Hematopoietic multipotent progenitor cell treated with erythropoietin and hydrocortisone succinate and interleukin-3 and kit ligand, for 17 days (in vitro differentiated cells): Measurements from ENCODE around the gene CD28.
"Not testable (repeated sequence)": the region's sequence is repeated elsewhere in the genome, so short reads cannot be mapped to it uniquely, and the experiment has no call there.

ENCODE experiments used
- DNase-seq: peaks from one replicate; pipeline ENCODE4 v3.0.0-alpha.2; 2015; ENCODE audit warnings: low spot score

The CD28 gene

GRCh38 chr2:203687165-203687564 lies 19.3 kb upstream of the CD28 start:
- no peak for DNase-seq

GRCh38 chr2:203688798-203689197 lies 17.6 kb upstream of the CD28 start:
- DNase-seq, result no peak

DNA sequence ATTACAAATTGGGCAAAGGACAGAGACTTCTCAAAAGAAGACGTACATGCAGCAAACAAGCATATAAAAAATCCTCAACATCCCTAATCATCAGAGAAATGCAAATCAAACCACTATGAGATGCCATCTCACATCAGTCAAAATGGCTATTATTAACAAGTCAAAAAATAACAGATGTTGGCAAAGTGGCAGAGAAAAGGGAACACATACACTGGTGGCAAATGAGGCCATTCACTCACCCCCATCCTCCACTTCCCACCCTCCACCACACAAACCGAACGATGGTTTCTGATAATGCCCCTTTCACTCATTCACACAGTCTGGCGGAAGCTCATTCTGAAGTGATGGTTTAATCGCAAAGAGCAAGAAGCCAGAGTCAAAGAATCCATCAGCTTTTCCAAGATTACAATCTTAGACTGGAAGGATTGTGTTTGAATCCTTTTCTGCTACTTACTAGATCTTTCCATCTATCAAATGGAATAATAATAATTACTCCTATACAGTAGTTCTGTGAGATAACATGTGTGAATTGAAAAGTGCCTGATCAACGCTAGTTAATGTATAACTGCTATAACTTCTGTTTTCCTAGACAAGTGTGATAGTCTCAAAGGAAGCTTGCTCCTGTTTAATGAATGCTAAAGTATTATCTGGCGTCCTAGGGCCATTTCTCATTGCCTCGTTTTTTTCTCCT lies 16.9 kb upstream of the CD28 start:
- DNase-seq, result no peak

DNA sequence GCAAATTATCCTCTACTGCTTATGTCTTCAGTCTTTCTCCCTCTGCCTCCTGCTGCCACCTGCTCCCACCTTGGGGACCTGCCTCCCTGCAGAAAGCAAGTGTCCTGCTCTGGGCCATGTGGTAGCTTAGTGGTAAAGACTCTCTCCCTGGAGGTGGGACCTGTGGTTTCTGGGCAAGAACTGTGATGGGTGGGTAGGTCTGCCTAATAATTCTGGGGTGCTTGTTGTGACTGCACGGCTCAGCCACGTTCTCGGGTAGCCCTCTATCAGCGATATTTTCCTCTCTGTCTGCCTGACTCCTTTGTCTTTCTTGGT lies 16.4 kb upstream of the CD28 start:
- no peak for DNase-seq

DNA sequence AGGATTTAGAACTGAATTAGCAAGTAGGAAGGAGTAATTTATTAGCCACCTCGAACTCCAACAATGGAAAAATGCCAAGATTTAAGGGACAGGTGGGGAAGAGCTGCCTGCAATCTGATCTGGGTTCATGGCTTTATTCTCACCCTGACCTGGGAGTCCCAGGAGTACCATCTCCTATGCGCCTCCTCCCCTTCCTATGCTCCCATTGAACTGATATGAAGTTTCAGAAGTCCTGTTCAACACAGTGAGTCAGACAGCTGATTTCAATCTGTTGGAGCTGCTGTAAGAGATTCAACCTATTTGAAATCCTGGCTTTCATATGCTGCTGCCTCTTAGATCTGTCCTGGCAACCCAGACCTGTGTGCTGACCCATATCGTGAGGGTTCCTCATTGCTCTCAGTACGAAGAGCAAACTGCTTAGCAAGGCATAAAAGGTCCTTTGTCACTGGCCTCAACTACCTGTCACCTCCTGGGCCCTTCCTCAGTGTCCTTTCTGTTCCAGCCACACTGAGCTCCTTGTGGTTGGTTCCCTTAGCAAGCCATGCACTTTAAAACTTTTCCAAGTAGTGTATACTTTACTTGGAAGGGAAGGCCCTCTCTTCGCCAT lies 15.9 kb upstream of the CD28 start:
- no peak for DNase-seq

DNA sequence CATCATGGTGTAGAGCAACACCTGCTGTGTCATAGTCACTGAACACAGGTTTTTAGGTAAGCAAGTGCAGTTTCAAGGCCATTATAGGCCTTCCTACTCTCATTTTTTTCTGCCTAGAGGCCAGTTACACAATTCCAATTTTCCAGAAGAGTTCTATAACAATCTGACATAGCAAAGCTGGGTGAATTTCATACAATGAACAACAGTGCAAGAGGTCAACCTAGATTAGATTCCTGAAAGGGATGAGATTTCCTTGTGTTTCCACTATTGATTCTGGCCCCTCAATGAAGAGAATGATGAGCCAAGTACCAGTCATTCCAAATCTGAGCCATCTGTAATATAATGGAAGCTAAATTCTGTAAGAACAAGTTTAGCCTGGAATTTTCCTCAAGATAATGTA lies 15.3 kb upstream of the CD28 start:
- no peak for DNase-seq

GRCh38 chr2:203692031-203692710 lies 14.3 kb upstream of the CD28 start:
- no peak for DNase-seq

DNA sequence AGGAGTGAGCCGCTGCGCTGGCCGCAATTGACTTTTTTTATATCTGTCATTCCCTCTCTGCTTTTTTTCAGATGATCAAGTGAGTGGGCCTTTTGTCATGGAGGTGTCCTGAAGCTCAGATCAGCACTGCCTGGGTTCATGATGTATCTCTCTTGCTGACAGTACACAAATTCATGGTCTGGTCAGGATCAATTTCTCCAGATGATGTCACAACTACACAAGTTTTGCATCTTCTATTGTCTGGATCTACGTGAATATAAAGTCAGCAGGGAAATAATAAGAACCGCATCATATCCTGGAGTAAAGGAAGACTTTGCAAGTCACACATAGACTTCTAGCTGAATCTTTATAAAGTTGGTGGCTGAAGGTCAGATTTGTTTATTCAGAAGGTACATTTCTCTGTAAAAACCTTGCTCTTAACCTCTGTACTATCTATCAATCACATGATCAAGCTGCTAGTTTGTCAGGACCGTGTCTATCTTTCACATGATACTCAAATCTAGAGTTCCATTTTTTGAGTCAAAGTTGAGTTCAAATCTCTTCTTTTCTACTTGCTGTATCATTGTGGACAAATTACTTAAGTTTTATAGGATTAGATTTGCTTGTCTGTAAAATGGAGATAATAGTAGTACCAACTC lies 13.1 kb upstream of the CD28 start:
- DNase-seq, result no peak

DNA sequence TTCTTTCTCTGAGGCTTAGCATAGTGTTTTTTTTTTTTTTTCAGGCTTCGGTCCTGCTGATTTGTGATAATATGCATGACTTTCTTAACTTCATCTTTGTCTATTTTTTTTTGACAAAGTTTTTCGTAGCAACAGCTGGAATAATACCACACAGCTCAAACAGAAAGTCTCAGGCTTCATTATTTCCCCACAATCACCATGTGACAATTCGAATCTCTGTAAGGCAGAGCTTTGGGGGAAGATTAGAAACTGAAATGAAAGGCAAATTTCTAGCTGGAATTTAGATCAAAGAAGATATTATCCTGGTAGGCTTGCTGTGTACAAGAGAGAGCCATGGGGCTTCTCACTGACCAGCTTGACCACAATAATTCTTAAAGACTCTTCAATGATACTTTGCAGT lies 12.2 kb upstream of the CD28 start:
- no peak for DNase-seq

- no peak for DNase-seq
Observed at GRCh38 chr2:203697190-203697589, 9.2 kb upstream of the CD28 start.

DNA sequence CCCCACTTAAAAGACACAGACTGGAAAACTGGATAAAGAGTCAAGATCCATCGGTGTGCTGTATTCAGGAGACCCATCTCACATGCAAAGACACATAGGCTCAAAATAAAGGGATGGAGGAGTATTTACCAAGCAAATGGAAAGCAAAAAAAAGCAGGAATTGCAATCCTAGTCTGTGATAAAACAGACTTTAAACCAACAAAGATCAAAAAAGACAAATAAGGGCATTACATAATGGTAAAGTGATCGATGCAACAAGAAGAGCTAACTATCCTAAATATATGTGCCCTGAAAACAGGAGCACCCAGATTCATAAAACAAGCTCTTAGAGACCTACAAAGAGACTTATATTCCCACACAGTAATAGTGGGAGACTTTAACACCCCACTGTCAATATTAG lies 8.7 kb upstream of the CD28 start:
- not testable (repeated sequence) for DNase-seq

DNA sequence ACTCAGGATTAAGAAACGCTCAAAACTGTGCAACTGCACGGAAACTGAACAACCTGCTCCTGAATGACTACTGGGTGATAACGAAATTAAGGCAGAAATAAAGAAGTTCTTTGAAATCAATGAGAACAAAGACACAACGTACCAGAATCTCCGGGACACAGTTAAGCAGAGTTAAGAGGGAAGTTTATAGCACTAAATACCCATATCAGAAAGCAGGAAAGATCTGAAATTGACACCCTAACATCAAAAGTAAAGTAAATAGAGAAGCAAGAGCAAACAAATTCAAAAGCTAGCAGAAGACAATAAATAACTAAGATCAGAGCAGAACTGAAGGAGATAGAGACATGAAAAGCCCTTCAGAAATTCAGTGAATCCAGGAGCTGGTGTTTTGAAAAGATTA lies 8.0 kb upstream of the CD28 start:
- DNase-seq, result not testable (repeated sequence)

GRCh38 chr2:203704430-203704829 lies 2.0 kb upstream of the CD28 start:
- DNase-seq, result no peak

- DNase-seq, result no peak
Observed at GRCh38 chr2:203705178-203705577, 1.3 kb upstream of the CD28 start.

DNA sequence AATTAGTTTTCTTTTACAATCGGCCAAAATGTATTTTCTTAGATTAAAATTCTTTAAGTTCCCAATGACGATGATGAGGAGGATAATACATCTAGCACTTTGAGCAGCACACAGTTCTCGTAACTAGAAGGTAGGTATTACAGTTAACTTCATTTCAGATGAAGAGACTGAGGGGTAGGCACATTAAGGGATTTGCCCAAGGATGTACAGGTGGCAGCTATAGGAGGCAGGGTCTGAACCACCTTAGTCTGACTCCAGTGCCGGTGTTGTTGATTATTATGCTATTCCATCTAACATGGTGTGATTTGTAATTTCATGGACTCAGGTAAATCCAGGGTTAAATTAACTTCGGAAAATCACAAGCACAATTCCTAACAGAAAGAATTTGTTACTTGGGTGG lies 1.1 kb downstream of the CD28 start:
- no peak for DNase-seq

- no peak for DNase-seq
Observed at GRCh38 chr2:203708846-203709396, 2.5 kb downstream of the CD28 start.

DNA sequence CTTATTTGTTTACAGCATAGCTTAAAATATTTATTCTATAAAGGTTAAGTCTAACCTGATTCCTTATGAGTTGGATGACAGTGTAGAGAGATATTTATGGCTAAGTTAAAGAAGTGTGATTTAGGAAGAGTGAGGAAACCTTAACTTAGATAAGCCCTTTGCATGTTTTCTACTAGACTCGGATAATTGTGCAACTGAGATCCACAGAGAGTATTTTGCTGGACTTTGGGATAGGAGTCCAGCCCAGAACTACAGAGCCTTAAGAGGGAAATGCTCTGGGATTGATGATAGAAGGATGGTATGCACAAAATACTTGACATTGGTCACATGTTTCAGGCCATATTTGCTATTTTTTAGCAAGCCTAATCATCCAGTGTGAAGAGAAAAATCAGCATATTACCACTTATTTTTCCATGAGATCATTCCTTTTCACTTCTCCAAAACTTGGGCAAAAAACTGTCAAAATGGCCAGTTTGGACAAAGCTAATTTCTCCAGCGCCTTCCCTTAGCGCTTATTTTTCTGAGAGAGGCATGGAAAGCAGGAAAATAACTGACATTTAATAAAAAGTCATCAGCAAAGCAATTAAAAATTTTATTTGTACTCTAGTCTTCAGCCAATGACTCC lies 3.1 kb downstream of the CD28 start:
- no peak for DNase-seq

- no peak for DNase-seq
Observed at GRCh38 chr2:203710226-203710625, 3.8 kb downstream of the CD28 start.

- no peak for DNase-seq
Observed at GRCh38 chr2:203710952-203711351, 4.5 kb downstream of the CD28 start.

DNA sequence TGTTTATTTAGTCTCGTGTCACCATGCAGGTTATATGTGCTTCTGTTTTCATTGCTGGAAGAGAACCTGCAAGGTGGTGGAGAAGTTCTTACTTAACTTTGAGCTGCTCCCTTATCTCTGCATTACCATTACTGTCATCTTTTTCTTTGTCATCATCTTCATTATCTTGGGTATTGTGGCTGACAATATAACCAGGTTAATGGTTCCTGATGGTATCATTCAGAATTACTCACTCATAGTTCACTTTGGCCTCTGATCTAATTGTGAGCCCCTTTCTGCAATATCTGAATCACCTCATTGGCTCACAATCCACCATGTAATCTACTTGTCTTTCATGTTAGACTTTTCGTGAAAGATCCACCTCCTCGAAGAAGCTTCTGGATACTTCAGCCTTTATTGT lies 5.0 kb downstream of the CD28 start:
- no peak for DNase-seq

GRCh38 chr2:203713381-203713780 lies 6.9 kb downstream of the CD28 start:
- no peak for DNase-seq

GRCh38 chr2:203714112-203714511 lies 7.7 kb downstream of the CD28 start:
- no peak for DNase-seq

DNA sequence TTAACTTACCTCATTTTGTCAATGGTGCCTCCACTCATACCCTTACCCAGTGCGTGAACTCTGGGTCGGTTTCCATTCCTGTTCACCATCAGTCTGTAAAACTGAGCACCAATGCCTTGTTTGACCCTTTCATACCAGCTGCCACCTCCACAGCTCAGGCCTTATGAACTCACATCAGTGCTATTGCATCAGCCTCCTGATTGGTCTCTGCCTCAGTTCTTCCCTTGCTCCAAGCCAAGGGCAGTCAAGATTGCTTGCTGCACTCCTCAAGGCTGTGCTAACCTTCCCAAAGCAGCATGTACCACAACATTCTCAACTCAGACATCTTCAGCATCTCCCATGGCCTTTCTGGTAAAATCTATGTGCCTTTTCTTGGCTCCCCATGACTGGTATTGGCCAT lies 9.3 kb downstream of the CD28 start:
- DNase-seq, result no peak
